Hepatocyte (in vitro differentiated cells): Measurements from ENCODE around the gene SSBP2.

Source experiments
- EZH2 ChIP-seq: fragments of 200-600 bp; sonication (generic); IDR thresholded peaks from 2 replicates; pipeline ENCODE4 v1.6.1; 2016; ENCODE audit warnings: antibody characterized with exemption, mild to moderate bottlenecking, borderline replicate concordance
- EZH2phosphoT487 ChIP-seq: fragments of 200-600 bp; sonication (generic); IDR thresholded peaks from one replicate; pipeline ENCODE4 v1.6.1; 2018; ENCODE audit warnings: antibody characterized with exemption, mild to moderate bottlenecking, low read depth, moderate library complexity; ENCODE audit not compliant: unreplicated experiment, severe bottlenecking
- TF ChIP-seq, protein P1 (sequence below): fragments of 200-600 bp; sonication (generic); IDR thresholded peaks from 2 replicates; pipeline ENCODE4 v1.5.1; 2016; ENCODE audit warnings: antibody characterized with exemption, mild to moderate bottlenecking; ENCODE audit not compliant: poor library complexity

DNA sequence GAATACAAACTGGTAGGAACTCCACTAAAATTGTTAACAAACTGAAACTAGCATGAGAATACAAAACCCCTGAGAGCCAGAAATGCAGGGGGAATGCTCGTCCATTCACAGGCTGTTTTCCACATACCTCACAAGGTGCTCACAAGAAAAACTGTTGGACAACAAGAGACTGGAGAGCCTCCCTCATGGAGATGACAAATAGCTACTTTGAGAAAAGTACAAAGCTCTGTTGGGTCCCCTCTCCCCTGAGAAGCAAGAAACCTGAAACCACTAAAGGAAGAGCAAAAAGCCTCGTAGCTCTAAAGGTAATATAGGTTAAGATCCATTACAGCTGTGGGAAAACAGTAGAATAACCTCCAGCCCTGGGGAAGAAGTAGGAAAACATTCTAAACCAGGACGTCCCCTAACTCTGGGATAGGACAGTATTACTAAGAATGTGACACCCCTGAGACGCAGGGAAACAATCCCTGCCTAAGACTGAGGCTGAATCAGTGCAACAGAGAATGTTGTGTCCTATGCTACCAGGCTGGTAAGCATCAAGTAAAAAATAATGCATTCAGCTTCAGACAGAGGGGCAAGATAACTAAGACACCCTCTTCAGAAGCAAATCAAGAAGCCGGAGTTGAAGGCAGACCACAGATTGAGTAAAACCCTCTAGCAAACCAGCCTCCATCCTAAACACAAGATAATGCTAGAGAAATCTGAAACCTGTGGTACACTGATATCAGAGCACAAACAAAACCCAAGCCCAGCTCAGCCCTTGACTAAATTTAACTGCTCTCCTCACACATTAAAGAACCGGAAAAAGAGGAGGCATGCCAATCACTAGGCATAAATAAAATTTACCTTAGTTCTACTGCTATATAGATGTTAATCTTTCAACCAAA lies 160.2 kb downstream of the SSBP2 start:
- TF ChIP-seq, protein P1, sequence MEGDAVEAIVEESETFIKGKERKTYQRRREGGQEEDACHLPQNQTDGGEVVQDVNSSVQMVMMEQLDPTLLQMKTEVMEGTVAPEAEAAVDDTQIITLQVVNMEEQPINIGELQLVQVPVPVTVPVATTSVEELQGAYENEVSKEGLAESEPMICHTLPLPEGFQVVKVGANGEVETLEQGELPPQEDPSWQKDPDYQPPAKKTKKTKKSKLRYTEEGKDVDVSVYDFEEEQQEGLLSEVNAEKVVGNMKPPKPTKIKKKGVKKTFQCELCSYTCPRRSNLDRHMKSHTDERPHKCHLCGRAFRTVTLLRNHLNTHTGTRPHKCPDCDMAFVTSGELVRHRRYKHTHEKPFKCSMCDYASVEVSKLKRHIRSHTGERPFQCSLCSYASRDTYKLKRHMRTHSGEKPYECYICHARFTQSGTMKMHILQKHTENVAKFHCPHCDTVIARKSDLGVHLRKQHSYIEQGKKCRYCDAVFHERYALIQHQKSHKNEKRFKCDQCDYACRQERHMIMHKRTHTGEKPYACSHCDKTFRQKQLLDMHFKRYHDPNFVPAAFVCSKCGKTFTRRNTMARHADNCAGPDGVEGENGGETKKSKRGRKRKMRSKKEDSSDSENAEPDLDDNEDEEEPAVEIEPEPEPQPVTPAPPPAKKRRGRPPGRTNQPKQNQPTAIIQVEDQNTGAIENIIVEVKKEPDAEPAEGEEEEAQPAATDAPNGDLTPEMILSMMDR = no peak
- TF ChIP-seq EZH2phosphoT487 = no peak
- TF ChIP-seq EZH2 = no peak
